ELF-1 (cell line): ENCODE data around the gene ATP10A.

ENCODE experiments used
- DNase-seq: peaks from one replicate; pipeline ENCODE4 v3.0.0-alpha.2; 2016; ENCODE audit warnings: low read depth, low spot score

The ATP10A gene

DNA sequence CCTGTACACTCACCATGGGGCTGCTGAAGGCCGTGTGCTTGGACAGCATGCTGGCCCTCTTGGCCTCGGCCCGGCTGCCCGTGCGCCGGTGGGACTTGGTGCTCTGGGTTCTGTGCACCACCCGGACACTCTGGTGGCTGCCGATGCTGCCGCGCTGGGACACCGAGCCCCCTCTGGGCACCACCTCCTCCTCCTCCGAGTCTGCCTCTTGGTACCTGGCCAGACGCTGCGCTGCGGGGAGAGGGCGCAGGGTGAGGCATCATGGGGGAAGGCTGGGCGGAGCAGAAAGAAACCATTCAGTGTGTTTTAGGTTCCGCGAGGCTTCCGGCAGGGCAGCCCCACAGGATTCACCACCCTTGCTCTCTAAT is 145.0 kb downstream of the ATP10A start:
- DNase-seq, result no peak

DNA sequence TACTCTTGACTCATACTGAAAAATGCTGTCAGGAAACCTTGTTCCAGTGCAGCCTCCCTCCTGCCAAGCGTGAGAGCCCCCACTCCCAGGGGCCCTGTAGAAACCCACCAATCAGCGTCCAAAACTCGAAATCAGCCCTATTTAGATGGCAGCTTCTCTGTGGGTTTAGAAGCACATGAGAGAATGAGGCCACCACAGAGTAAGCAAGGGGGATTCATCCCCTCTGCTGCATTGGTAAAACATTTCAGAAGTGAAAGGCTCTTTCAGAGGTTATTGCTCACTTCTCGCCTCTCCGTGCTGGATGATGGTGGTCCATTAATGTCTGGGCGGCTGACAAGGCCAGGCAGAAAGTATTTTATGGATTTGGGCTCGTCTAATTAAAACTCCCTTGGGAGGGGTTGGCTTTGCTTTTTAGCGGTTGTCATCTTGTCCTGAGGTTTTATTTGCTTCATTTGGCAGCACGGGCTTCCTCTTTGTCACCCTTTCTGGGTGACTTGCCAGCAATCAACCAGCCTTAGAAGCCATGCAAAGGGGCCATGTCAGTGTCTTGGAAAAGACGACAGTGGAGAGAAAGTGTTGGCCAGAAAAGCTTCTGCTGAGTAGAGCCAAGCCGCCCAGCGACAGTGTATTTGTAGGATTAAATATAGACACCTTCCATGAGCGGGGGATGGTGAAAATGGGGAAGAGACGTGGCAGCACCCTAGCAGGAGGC is 145.5 kb downstream of the ATP10A start:
- DNase-seq, result no peak

DNA sequence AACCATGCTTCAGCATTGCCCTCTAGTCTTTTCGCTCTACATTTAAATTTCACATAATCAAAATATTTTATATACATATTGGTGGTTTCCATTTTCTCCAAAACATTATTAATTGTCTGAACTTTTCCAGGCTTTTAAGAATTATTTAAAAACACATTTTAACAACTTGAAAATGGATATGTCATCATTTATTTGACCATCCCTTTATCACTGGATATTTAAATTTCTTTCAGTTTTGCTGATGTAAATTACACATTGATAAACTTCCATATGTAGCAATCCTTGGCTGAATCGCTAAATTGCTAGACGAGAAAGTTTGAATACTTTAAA is 146.0 kb downstream of the ATP10A start:
- DNase-seq, result no peak

DNA sequence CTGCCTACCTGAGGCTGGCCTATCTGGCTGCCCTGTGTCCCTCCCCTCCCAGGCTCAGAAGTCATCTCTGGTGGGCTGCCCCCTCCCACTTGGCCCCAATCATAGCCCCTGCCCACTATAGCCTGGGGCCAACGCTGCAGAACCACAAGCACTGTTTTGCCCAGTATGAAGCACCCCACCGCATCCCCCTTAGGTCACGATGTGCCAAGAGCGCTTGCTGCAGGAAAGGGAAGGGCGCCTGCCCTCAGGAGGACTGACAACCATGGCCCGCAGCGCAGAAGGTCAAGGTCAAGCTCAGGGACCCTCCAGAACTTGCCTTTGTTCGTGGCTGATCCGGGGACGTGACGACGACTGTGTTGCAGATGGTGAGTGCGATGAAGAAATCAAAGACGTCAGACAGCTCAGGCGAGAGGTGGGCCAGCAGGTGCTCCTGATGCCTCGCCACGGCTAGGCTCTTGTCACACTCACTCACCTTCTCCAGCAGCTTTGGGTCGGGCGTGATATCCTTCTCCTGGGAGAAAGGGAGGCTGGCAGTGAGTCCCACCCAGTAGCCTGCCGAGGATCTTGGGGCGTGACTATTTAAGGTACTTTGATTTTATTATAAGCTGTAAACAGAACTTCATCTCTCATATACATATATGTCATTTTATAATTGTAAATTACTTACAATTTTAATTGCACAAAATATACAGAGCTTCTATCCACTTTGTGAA is 146.6 kb downstream of the ATP10A start:
- no peak for DNase-seq

DNA sequence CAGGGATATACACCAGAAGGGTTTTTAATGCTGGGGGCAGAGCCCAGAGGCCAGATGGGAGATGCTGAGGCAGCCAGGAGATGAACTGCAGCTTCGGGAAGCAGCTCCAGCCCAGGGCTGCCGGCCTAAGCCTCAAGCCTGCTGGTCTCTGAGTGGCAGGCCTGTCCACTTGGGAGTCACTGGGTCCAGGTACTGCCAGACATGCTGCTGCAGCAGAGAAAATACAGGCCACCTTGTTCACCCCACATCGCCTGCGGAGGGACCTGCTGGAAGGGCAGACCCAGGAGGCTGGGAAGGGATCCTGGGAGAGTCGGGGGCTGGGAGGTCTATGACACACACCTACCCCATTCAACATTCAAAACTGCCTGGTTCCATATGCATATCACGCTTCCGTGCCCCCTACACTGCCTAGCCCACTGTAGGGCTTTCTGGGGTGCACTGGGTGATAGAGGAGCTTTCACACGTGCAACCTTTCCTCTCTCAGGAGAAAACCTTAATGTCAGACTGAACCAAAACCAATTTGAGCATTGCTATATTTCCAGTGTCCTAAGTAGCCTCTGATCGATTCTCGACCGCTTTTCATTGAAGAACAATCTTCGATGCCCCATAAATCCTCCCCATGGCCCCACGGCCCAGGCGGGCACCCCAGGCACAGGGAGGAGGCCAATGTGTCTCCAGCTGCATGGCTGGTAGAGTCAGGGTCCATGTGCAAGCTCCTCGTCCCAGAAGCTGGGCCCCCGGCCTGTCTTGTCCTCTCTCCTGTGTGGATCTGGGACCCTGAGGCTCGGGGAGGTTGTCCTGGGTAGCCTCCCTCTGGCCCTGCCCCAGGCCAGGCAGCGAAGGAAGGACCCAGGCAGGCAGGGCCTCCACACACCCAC is 147.4 kb downstream of the ATP10A start:
- DNase-seq, result no peak

DNA sequence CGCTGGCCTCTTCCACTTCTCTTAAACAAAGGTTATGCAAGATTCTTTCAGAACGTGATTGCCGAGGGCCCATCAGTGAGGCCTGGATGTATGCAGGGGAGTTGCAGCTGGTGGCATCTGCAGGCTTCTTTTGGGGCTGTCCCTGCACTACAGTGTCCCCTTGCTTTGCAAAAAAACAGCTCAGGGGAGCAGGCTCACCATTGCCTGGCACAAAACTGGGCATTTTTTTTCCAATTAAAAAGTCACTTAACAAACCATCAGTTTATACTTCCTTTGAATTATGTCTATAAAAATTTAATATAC is 148.6 kb downstream of the ATP10A start:
- DNase-seq, result no peak

DNA sequence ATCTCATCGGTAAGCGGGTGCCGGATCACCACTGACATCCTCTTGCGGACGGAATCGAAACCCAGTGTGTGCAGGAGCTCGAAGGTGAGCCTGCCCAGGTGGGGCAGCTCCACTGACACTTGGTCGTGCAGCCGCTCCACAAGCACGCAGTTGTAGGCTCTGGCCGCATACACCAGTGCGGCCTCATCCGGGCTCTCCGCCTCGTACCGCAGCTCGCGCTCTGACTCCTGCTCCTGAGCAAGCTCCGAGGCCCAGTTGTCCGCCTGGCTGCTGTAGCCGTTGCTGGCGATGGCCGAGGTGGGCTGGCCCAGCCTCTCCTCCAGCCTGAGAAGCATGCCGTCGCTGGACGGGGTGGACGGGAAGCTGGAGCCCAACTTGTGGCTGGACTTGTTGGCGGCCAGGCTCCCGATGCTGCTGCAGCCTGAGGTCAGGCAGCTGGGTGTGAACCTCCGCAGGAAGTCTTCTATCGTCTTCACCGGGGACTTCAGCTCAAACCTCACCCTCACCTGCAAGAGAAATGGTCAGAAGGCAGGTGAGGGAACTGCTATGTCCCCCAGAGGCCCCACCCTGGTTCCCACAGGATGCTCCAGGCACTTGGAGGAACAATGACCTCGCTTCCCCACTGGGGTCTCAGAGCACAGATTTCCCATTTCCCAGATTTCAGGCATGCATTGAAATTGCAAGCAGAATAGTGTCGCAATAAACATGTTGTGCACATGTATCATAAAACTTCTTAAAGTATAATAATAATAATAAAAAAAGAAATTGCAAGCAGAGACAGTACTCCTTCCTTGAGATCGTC is 149.2 kb downstream of the ATP10A start:
- DNase-seq, result no peak

DNA sequence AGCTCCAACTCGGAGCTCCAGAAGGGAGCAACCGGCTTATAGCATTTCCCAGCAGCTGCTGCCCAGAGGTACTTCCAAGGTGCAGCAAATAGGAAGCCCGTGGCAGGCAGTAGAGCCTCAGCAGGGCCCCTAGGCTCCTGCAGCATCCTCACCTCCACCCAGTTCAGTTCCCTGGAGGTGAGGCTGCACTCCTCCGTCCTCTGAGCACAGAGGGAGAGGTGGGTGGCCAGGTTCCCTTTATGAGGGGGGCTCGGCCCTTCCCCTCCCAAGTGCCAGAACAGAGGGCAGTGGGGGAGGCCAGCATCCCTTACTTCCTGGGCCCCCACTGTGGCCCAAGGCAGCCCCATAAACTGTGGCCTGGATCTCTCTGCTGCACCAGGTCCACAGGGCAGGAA is 150.2 kb downstream of the ATP10A start:
- no peak for DNase-seq

DNA sequence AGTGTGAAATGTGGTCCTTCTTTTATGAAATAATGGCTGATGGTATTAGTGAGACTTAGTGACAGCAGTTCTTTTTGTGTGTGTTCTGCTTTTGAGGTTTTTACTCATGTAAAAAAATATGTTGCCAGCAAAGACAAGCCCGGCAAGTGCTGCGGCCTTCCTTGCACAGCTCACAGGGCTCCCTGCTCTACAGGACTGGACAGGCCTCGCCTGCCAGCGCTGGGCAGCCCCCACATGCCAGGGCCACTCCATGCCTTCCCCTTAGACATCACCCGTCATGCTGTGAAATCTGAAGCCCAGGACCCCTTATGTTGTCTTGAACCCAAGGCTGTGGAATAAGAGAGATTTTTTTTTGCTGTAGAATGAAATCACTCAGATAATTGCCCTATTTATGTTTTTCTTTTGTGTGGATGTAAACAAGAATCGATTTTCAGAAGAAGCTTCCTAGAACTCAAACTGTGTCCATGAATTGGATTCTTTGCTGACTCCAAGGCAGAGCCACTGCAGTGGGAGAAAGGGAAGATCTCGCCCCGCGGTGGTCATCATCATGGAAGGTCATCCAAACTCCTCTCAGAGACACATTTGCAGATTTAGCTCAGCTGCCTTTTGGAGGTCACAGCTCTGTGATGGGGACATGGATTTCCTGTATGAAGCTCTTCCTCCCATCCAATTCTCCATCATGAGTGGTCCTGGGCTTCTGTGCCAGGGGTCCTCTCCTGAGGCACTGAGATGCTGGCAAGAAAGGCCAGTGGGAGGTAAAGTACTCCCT is 150.8 kb downstream of the ATP10A start:
- DNase-seq, result no peak

DNA sequence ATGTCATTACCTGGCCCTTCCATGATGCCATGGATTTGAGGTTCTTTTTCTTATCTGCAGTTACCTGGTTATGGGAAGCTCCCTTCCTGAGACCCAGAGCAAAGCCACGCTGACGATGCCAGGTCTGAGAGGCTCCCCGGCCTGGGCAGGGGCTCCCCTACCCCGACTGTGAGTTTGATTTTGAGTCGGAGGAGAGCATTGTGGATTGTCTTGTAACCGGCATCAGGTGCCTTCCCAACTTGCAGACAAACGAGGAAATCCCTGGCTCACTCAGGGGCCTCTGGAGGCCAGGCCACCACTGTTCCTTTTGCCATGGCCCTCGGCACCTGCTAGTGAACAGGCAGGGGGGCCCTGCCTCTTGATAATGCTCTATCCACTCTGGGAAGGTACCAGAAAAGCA is 151.4 kb downstream of the ATP10A start:
- DNase-seq, result no peak

DNA sequence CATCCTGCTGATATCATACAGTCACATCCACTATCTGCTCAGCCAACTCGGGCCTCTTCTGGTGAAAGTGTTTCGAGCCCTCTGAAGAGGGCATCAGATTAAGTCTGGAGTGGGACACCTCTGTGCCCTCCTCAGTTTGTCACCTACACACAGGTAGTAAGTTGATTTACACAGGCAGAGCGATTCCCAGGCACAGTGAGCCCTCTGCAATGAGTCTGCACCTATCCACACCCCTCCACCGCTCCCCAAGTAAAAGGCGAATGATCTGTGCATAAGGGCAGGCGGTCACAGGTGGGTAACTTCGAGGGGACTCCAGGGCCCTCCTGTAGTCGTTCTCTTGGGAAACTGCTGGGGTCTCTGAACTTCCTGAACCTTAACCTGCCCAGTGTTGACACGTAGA is 152.0 kb downstream of the ATP10A start:
- no peak for DNase-seq

DNA sequence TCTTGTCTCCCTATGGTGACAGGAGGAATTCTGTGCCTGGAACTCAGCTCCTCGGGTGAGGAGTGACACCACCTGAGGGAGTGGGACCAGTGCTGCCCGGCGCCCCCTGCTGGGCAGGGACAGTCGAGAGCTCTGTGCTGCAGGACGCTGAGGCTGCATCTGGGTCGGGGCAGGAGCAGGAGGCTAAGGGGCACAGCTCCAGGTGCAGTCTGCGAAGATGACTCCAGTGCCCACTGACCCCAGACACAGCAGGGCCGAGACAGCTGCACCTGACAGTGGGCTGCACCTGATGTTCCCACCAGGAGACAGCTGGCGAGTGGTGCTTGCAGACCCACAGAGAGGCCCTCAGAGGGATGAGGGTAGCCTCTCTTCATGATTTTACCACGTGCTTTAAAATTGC is 152.9 kb downstream of the ATP10A start:
- peak; percentile 76 for DNase-seq

DNA sequence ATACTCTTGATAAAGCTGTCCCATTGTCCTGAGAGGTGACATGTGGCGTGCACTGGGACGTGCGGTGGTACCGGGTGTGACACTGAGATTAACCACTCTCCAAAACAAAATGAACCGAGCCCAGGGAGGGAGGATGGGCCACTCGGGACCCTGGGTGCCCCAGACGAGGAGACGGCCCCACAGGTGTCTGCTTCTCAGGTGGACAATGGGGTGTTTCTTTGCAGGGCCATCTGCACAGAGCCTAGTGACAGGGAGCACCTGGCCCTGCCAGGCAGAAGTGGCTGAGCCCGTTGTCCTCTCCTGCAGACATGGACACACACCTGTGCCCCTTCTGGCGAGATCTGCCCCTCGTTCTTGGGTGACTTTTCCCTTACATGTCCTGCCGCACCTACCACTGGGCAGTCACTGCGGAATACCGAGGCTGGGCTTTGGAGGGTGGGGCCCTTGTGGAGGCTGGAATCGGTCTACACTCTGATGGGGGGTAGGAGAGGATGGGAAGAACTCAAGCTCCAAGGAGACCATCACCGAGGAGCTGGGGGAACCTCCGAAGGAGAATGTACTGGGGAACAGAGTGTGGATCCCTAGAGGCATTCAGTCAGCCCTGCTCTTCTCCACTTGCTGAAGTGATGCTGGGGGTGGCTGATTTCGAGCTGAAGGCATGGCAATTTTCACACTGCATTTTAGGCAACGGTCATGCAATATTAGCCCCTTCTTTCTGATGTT is 153.5 kb downstream of the ATP10A start:
- DNase-seq, result no peak

DNA sequence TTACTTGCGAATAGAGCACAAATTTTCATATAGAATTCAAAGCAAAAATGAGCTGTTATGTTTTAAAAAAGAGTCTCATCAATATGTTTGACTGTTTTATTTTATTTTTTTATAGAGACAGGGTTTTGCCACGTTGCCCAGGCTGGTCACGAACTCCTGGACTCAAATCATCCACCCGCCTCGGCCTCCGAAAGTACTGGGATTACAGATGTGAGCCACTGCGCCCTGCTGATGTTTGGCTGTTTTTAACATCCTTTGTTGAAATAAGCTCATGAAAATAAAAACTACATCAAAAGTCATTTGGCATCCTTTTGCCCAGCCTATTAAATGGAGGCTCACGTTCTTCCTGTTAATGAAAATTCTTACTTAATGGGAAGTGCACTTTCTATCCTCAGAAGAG is 154.7 kb downstream of the ATP10A start:
- DNase-seq, result no peak

DNA sequence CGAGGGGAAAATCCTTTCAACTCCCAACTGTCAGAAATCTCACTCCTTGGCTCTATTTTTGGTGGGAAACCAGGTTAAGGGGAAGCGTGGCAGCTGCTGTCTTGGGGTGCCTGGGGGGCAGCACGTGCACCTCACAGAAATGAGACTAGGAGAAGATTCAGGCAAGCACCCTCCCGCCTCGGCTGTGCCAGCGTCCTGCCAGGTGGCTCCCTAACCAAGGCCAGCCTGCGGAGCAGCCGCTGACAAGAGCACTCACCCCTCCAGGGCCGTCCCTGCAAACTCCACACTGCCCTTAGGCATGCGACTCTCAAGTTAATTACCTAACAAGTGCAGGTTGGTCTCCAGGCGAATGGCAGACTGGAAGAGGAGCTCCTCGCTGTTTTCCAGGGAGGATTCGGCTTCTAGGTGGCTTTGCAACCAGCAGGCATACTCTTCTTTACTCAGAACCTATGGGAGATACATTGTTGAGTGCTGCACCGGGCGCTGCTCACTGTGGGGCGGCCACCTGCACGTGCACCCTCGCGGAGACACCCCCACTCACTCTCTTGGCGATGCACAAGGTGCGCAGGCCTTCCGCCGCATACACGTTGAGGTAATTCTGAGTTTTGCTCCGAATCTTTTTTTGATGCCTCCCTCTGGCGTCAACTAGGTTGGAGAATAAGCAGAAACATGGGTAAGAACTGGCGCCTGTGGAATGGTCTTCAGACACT is 155.3 kb downstream of the ATP10A start:
- DNase-seq, result peak; percentile 49

DNA sequence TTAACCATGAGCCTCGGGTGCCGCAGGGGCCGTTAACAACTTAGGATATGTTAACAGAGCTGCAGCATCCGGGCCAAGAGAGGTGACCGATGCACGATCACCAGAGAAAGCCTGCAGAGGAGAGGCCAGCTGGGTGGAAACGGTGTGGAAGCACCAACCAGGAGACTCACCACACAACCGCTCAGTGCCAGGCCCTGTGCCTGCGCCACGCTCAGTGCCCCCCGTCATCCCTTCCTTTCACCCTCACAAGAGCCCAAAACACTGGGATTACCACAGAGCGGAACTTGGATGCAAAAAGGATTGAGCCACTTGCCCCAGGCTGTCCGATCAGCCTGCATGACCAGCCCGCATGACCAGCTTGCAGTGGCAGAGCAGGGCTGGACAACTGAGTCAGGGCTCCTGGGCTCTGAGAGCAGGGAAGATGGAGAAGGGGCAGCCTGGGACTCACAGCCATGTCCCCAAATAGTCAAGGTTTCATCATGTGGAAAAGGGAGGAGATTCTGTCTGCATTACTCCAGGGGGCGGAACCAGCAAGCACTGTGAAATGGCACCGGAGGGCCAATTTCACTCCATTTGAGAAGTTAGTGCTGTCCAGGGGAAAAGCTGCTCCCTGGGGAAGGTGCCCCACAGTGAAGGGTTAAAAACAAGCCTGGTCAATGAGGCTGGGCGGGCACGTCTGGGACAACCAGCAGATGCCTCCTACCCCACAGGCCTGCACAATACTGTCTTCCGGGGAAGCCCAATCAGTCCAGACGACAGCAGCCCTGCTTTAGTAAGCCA is 156.8 kb downstream of the ATP10A start:
- DNase-seq, result no peak

DNA sequence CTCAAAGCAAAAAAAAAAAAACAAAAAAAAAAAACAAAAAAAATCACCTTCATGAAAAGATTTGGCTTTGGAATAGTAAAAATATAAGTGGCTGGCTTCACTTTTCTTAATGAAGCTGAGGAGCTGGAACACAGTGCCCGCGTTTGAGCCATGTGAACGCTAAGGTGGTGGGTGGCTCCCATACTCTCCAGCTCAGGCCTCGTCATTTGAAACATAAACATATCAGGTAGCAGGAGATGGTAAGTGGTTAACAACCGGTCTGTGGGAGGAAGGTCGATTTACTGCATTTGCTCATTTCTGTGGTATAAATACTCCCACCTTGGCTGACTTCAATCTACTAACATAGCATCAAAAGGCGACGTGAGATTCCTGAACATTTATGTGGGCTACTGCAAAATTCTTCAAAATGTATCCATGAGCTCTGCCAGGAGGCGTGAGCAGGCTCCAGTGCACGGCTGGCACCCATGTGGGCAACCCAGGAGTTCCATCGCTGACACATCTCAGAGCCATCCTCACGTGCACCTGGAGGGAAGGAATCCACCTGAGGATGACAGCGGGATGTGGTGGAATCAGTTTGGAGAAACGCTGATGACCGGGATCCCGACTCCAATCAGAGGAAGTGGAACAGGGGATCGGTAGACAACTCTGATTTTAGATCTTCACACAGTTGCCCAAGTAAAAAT is 157.6 kb downstream of the ATP10A start:
- DNase-seq, result no peak

DNA sequence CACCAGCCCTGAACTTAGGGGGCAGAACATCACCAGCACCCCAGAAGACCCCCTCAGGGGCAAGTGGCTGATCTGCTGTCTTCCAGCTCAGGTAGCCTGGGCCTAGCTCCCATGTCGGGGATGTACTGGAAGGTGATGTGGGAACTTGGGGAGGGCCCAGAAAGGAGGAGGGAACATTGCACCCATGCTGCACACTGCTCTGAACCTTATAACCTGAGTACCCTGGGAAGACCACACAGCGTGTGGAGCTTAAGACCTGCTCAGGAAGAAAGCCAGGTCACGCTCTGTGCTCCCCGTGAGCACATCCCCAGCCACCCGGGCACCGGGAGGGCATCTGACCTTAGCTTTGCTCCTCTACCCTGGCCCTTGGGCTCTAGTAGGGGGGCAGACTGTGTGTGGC is 159.4 kb downstream of the ATP10A start:
- DNase-seq, result no peak
